ENCODE measurements around the gene FSTL3.

- no peak for TF ChIP-seq POLR2AphosphoS5 (IDR thresholded peaks at IDR 0.05; ENCODE audit: borderline replicate concordance, low read depth, low read length)
- no peak for TF ChIP-seq EZH2 (IDR thresholded peaks at IDR 0.05)
Observed at GRCh38 chr19:664913-665443, 11.2 kb upstream of the FSTL3 start.
